Measurements from ENCODE around the gene SNW1.

The SNW1 gene

GRCh38 chr14:77721437-77721836, 39.5 kb downstream of the SNW1 start:
- H3K4me3 ChIP-seq (ENCODE audit: low read depth, low read length), result no peak overlapping the region
- no peak for DNase-seq (ENCODE audit: low read depth)
- in situ Hi-C loops (cut with HindIII; ENCODE audit: low sequenced_read_pairs), result no loop called here
- no peak for TF ChIP-seq CTCF (IDR thresholded peaks at IDR 0.05; ENCODE audit: low read depth, low read length, missing control alignments)

- no peak for TF ChIP-seq CTCF (IDR thresholded peaks at IDR 0.05; ENCODE audit: low read depth, low read length, missing control alignments)
- DNase-seq (ENCODE audit: low read depth), result no peak
- in situ Hi-C loops (cut with HindIII; ENCODE audit: low sequenced_read_pairs), result no loop called here
- no peak overlapping the region for H3K4me3 ChIP-seq (ENCODE audit: low read depth, low read length)
These were observed 43.2 kb downstream of the SNW1 start for GRCh38 chr14:77717608-77718305.

- in situ Hi-C loops (cut with HindIII; ENCODE audit: low sequenced_read_pairs), result no loop called here
- no peak overlapping the region for H3K4me3 ChIP-seq (ENCODE audit: low read depth, low read length)
- TF ChIP-seq CTCF (IDR thresholded peaks at IDR 0.05; ENCODE audit: low read depth, low read length, missing control alignments), result no peak
- DNase-seq (ENCODE audit: low read depth), result no peak
These were observed 46.0 kb downstream of the SNW1 start for GRCh38 chr14:77714926-77715325.

GRCh38 chr14:77710364-77710763, 50.6 kb downstream of the SNW1 start:
- no peak for TF ChIP-seq CTCF (IDR thresholded peaks at IDR 0.05; ENCODE audit: low read depth, low read length, missing control alignments)
- in situ Hi-C loops (cut with HindIII; ENCODE audit: low sequenced_read_pairs), result no loop called here
- H3K4me3 ChIP-seq (ENCODE audit: low read depth, low read length), result no peak overlapping the region
- no peak for DNase-seq (ENCODE audit: low read depth)

GRCh38 chr14:77709412-77709811, 51.5 kb downstream of the SNW1 start:
- no peak for DNase-seq (ENCODE audit: low read depth)
- in situ Hi-C loops (cut with HindIII; ENCODE audit: low sequenced_read_pairs), result no loop called here
- TF ChIP-seq CTCF (IDR thresholded peaks at IDR 0.05; ENCODE audit: low read depth, low read length, missing control alignments), result no peak
- peak overlapping the region; percentile 84 for H3K4me3 ChIP-seq (ENCODE audit: low read depth, low read length)

GRCh38 chr14:77708749-77709148, 52.2 kb downstream of the SNW1 start:
- peak overlapping the region; percentile 84 for H3K4me3 ChIP-seq (ENCODE audit: low read depth, low read length)
- in situ Hi-C loops (cut with HindIII; ENCODE audit: low sequenced_read_pairs), result no loop called here
- DNase-seq (ENCODE audit: low read depth), result no peak
- no peak for TF ChIP-seq CTCF (IDR thresholded peaks at IDR 0.05; ENCODE audit: low read depth, low read length, missing control alignments)

All from astrocyte of the cerebellum (primary cell).